CD4-positive, alpha-beta T cell treated with Interferon alpha-2 for 1 hour (primary cell): ENCODE data around the gene PRKCA.
"Not testable (repeated sequence)": the region's sequence is repeated elsewhere in the genome, so short reads cannot be mapped to it uniquely, and the experiment has no call there.

Source experiments
- DNase-seq, 2 donors: peaks; one replicate each; pipeline ENCODE4 v3.0.0-alpha.2; 2020 to 2022

PRKCA gene

DNA sequence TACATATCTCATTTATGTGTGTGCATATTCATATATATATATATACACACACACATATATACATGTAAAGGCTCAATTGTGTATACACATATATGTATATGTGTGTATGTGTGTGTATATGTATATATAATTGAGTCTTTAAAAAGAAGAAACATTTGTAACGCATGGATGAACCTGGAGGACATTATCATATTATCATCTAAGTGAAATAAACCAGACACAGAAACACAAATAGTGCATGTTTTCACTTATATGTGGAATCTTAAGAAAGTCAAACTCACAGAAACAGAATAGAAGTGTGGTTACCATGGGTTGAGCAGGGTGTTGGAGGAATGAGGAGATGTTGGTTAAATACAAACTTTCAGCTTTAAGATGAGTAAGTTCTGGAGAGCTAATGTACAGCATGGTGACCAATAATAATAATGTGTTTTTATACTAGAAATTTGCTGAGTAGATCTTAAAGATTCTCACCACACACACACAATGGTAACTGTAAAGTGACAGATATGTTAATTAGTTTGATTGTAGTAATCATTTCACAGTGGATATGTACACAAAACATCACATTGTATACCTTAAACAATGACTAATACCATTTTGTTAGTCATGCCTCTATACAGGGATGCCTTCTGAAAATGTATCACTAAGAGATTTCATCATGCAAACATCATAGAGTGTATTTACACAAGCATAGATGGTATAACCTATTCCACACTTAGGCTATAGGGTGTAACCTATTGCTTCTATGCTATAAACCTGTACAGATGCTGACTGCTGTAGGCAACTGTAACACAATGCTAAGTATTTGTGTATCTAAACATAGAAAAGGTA, 399.9 kb downstream of the PRKCA start:
- no peak for DNase-seq

DNA sequence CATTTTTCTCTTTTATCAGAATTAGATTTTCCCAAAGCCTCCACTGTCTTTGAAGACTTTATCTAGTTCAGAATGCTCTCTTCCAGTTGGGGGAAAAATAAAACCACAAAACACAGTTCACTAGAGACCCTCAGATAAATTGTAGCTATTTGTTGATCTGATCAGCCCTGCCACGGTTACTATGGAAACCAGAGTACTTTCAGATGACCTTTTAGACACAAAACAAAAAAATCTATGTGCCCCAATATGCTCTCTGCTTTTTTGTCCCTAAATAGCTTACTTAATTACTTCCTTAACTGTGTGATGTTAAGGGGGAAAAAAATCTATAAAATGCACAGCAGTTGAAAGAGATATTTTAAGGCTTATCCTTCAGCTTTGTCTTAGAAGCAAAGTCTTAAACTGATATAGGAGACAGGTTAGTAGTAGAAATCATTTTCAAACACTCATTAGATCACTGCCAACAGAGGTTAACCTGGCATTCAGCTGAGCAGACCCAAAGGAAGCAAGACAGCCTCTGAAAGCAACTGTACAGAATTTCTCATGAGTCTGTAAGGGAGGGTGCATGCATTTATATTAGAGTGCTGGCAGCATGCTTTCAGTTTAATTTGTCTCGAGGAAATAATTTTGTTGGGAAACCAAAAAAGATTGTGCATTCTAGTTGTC, 402.6 kb downstream of the PRKCA start:
- no peak for DNase-seq

DNA sequence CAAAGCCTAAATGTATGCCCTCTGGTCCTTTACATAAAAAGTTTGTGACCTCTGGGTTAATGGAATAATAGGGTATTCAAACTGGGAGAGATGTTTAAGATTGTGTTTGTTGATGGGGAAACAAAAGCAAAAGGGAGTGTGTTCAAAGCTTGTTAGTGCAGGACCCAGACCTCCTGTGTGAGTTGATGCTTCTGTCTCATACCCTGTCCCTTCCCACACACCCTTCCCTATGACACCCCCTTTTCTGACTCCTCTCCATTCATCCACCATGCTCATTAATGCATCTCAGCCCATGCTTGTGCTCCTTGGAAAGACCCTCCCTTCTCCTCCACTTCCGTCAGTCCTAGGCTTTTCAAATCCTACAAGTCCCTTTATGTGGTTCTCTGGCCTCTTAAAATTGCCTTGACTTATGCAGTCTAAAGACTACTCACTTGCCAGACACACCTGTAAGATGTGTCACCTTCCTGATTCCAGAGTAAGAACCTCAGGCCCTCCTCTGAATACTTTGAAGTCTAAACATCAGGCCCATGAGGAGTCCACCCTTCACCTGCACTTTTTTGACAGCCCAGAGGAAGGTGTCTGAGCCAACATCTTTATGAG, 404.5 kb downstream of the PRKCA start:
- no peak for DNase-seq

DNA sequence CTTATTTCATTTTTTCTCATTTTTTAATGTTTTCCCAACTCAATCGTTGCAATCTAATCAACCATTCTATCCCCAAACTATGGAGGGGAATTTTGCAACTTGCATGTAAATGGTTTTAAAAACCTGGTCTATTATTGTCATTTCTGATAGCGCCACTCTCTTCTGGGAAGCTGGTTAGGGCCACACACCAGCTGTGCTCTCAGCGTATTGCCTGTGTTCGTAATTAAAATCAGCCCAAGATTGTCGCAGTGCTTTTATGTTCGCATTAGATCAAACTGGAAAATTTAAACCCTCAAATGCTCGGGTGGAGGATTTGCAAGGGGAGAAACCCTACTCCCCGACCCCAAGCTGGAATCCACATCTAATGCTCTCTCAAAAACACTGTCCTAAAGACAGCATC, 409.0 kb downstream of the PRKCA start:
- no peak for DNase-seq

DNA sequence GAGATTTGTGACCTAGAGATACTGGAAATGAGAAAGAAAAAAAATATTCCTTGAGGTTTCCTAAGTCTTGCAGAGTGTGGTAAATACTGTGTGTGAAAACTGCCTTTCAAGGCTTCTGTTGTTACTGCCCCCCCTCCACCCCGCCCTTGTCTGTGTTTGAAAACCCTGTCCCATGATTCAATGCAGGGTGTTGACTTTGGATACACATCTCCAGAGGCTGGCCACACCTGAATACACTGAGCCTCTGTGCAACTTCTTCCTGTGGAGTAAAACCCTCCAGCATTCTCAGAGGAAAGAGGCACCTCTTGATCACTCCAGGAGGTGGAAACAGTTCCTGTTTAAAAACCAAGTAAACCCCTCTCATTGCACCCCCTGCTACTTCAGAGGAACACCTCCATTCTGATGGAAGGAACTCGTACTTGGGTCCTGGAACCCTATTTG, 409.5 kb downstream of the PRKCA start:
- no peak for DNase-seq

DNA sequence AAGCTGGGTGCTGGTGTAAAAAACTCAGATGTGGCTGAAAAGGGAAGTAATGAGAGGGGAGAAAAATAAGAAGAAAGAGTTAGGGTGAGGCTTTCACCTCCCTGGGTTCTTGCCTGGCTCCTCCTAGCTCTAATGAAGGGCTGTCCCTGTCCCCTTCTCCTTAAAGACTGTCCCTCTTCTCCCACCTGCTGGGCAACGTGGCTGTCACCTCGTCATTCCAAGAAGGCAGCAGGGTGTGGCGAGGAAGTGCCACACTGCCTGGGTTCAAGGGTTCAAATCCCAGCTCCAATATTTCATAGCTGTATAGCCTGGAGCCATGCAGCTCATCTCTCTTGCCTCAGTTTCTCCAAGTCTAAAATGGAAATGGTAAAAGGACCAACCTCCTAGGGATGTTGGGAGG, 410.0 kb downstream of the PRKCA start:
- DNase-seq = no peak

DNA sequence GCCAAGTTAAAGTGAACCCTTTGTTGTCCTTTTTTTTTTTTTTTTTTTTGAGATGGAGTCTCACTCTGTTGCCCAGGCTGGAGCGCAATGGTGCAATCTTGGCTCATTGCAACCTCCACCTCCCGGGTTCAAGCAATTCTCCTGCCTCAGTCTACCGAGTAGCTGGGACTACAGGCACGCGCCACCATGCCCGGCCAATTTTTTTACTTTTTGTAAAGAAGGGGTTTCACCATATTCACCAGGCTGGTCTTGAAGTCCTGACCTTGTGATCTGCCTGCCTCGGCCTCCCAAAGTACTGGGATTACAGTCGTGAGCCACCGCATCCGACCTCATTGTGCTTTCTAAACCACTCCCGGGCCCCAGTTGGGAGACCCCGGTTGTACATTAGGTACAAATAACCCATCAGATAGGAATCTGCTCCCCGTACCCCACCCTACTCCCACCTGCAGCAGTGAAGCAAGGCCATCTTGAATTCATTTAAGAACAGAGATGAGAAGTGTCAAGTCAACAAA, 410.7 kb downstream of the PRKCA start:
- not testable (repeated sequence) for DNase-seq

DNA sequence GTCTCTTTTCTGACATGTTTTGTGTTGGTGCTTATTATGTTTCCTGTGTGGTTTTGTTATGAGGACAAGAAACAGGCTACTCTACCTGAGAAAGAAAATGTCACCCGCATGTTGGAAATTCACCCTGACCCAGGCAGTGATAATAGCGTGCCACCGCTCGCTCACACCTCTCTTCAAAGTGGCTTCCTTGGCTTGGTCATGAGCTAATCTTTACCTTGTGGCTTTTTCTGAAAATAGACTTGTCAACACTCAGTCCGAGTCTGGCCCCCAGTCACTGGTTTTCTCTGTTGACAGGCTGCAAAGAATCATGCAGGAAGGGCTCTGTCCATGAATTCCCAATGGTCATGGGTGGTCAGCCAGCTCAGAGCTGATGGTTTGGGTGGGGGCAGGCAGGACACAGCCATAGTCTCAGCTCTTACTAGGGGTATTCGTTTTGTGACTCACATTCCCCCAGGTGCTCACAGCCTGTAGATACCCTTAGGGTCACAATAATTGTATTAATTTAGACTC, 411.2 kb downstream of the PRKCA start:
- DNase-seq = peak in 1 of 2 donors; percentile 13

DNA sequence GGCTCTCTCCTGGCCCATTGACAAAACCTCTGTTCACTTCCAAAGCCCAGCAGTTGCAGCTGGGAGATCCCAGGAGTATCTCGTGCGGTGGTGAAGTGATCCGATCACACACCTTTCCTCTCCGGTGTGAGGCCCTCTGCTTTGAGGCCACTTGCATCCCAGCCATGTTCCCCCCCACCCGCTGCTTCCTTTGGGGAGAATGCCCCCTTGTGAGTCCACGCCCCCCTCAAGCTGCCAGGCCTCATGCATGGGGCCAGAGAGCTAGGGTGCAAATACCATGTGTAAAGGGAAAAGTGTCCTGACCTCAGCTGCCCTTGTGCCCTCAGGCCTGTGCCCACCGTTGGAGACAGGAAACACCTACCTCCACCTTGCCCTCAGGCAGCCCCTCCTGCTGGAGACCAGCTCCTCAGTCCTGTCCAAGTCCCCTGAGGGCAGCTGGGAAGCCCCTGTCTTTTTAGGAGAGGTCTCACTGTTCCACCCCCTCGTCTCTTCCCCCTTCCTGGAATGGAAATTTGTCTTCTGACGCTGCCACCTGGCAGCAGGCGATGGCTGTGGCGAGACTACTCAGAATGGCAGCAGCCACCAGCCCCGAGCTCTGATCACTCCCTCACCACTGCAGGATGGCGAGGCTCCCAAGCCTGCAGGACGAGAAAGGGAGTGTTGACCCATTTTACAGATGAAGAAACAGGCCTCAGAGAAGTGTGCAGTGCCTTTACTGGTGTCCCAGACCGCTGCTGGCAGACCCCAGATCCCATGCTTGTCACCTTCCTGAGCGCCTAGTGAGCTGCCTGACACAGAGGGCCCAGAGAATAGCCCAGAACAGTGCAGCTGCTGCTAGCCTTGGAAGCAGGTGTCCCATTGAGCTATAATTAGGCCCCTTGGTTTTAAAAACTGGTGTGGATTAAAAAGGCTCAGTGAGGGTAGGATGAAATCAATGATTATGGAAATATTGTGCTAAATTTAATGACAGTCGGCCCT, 411.9 kb downstream of the PRKCA start:
- no peak for DNase-seq

DNA sequence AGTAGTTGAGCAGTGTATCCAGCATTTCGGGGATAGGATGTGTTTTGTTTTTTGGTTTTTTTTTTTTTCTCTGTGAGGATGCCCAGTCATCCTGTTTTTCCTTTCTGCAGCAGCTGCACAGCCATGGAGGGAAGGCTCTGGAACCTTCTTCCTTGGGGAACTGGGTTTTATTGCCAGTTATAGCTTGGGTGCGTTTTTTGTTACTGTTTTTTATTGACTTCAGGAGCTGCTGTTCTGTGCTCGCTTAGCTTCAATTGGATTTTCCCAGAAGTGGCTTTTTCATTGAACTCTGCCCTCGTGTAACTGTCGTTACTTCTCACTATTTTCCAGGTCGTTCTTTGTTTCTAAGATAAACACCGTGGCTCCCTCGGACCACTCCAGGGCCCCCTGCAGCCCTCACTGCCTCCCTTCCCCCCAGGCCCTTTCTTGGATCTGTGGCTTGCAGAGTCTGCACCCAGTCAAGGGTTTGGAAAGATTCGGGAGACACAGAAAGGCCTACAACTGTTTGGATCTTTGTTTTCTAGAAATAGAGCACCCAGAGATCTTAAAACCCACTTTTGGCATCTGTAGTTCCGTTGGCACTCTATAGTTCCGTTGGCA, 412.8 kb downstream of the PRKCA start:
- DNase-seq = no peak

DNA sequence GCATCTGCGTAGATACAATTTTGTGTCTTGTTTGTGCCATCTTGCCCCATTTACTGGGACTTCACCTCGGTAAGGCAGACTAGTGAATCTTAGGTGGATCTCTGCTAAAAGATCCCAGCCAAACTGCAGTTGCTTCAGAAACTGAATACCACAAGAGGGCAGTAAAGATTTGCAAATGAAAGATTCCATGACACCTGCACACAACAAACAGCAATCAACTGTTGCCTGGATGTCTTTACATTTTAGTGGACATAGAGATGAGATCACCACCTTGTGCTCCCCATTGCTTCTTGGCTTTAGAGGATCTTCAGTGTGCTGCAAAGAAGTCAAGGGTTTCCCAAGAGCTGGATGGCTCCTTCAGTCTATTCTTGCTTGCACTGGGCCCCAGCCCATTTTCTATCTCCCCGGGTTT, 413.3 kb downstream of the PRKCA start:
- peak in 1 of 2 donors; percentile 57 for DNase-seq

DNA sequence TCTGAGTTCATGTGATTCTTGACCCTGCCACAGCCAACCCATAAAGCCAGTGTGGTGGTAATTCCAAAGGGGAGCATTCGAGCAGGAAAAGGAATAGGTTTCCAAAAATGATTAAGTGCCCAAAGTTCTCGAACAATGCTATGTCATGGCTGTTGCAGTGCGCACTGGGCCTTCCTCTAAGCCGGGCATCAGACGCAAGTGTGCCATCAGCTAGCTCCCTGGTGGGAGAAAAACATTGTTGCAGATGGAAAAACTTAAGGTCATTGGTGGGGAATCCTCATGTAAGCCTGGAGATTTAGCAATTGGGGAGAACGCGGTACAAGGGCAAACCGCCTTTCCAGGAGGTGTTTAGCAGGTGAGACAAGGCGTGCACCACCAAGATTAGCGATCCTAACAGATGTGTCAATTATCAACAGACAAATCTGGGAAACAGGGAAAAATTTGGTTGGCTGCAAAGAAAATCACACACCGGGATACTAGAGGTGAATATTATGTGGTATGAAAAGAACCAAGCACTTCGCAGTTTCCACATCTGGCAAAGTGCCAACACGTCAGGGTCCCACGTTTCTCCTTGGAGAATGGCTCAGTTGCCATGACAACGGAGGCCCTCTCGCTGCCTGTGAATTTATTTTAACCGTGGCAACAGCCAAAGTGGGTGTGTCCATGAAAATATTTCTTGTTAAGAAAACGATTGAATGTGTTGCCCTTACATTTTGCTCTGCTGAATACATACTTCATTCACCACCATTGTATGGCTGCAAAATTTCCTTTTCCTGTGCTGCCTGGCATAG, 414.0 kb downstream of the PRKCA start:
- no peak for DNase-seq

DNA sequence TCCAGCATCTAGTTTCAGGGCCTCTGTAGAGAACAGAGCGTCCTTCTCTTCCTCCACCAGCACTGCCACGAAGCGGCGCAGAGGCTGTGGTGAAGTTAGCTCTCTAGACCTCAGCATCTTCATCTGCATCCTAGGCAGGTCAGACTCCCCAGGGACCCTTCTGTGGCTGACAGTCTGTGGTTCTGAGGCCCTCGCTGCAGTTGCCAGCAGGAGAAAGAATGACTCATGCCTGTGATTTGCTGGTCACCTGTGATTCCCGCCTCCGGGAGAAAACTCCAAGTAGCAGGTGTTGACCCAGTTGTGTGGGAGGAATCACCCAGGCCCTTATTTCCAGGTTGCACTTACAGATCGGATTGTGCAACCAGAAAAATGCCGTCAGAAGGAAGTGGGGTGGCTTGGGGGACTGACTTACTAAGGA, 415.2 kb downstream of the PRKCA start:
- DNase-seq = no peak

DNA sequence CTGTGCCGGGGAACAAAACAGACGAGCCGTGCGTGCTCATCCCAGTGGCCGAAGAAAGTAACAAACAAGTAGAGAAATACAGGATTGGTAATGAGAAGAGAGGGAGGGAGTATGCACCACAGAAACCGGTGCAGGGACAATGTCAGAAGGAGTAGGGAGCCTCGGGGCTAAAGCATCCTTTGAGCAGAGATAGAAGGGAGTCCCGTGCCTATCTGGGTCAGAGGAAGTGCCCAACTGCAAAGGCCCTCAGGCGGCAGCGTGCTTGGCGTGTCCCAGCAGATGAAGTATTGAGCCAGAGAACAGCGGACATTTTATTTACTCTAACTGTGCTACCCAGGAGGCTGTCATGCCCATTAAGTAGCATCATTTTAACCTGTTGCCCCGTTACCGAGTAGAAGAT, 417.6 kb downstream of the PRKCA start:
- no peak for DNase-seq

DNA sequence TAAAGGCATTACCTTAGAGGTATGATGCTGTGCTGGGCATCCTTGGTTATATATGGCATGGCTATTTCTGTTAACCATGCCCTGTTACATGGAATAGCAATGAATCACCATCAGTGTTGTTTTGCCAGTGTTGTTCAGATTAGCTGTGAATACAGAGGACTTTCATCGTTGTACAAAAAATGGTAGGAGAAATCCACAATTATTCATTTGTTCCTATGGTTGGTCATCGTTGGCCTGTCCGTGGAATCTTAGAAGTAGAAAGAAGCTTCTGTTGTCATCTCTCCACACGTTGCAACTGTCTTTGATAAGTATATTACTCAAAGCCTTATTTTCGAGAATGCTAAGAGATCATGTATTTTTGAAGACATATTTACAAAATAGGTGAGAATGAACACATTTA, 418.2 kb downstream of the PRKCA start:
- no peak for DNase-seq

DNA sequence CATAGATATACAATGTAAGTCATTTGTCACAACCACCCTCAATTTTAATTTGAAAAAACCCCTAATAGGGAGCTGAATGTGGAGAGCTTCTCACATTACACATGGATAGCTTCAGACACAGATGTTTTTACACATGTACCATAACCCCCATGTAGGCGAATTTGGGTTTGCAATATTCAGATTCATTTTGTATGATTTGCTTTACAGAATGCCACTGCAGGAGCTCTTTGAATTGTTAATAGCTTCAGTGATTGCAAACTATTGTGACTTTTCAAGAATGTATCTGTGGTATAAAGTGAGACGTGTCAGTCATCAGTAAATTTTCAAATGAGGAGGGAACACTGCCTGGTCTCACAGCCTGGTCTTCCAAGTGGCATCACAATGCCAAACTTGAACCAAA, 419.9 kb downstream of the PRKCA start:
- DNase-seq = no peak

DNA sequence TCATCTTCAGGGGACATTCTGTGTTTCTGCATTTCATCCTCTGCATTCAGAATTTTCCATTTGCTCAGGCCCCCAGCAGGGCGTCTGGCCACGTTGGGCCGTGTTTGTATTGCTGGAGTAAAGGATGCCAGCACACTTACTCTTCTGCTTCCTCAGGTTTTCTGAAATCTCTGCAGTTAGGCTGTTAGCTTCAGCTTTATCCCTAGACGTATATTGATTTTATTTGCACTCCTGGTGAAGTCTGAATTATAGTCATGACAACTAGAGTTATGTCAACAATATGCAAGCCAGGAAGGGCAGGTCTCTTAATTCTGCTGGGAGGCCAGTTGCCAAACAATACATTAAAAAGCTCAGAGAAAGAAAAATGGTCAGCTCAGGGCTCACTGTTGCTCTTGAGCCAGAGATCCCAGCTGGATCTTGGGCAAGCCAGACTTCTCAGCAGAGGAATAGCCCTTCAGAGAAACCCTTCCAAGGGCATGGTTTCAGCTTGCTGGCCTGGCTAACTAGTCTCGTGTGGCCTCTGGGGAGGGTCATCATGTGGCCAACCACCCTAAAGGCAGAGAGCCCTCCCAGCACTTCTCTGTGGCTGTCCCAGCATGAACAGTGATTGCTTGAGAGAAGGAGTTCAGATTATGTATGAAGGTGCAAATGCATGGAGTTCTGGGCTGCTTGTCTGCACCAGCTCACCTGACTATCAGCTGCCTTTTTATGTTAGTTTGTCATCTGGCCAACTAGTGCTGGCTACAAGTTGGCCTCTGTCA, 422.3 kb downstream of the PRKCA start:
- no peak for DNase-seq

DNA sequence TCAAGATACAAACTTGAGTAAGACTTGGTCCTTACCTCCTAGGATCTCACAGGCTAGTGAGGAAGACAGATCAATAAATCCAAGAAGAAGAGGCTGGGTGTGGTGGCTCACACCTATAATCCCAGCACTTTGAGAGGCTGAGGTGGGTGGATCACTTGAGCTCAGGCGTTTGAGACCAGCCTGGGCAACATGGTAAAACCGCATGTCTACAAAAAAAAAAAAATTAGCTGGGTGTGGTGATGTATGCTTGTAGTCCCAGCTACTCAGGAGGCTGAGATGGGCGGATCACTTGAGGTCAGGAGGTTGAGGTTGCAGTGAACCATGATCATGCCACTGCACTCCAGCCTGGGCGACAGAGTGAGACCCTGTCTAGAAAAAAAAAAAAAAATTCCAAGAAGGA, 423.0 kb downstream of the PRKCA start:
- not testable (repeated sequence) for DNase-seq

DNA sequence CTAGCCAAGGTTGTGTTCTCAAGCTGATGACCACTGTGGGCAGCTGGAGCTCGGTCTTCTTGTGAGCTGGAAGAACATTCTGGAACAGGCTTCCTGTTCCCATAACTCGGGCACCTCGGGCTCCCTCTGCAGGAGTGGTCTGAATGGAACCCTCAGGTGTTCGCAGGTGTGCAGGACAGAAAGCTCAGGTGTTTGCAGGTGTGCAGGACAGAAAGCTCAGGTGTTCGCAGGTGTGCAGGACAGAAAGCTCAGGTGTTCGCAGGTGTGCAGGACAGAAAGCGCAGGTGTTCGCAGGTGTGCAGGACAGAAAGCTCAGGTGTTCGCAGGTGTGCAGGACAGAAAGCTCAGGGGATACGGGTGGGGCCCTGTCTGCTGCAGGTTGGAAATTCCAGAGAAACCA, 423.5 kb downstream of the PRKCA start:
- no peak for DNase-seq

DNA sequence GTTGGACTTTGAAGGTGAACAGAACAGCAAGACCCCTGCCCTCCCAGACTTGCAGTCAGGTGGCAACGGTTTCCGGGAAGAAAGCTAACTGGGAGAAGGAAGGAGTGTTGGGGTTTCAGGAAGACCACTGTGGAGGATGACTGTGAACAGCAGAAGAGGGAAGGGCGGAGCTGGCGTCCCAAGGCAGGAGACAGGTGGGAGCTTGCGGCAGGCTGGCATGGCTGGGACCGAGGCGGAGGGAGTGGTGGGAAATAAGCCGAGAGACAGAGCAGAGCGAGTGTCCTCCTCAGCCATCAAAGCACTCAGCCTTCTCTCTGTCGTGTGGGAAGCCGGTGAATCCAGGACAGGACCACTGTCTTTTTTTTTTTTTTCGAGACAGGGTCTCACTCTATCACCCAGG, 424.0 kb downstream of the PRKCA start:
- no peak for DNase-seq
